Hepatocyte (in vitro differentiated cells): Measurements from ENCODE around the gene SH3TC2.

Experiments used
- CTCF ChIP-seq: fragments of 200-600 bp; sonication (generic); IDR thresholded peaks from 2 replicates; pipeline ENCODE4 v1.5.1; 2016; ENCODE audit warnings: antibody characterized with exemption, mild to moderate bottlenecking; ENCODE audit not compliant: poor library complexity
- EZH2 ChIP-seq: fragments of 200-600 bp; sonication (generic); IDR thresholded peaks from 2 replicates; pipeline ENCODE4 v1.6.1; 2016; ENCODE audit warnings: antibody characterized with exemption, mild to moderate bottlenecking, borderline replicate concordance
- EZH2phosphoT487 ChIP-seq: fragments of 200-600 bp; sonication (generic); IDR thresholded peaks from one replicate; pipeline ENCODE4 v1.6.1; 2018; ENCODE audit warnings: antibody characterized with exemption, mild to moderate bottlenecking, low read depth, moderate library complexity; ENCODE audit not compliant: unreplicated experiment, severe bottlenecking

GRCh38 chr5:149022200-149022599 lies 40.7 kb downstream of the SH3TC2 start:
- TF ChIP-seq CTCF (no peak), EZH2 (no peak), EZH2phosphoT487 (no peak)
